ENCODE data around the gene P2RX3.

Gene P2RX3

DNA sequence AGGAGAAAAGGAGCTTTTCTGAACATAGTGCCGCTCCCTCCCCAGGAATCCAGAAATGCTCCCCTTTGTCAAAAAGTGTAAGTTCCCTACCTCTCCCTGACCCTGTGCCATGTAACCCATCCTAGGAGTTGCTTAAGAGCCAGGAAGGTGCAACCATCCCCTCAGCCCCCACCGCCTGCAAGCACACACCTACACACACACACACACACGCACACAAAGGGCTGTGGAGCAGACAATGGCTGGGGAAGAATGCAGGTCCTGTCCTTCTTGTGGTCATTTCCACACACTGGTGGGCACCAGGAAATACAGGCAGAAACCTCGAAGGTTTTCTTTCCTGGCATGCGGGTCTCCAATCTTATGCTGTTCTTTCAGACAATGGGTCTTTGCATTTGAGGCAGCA lies 1.2 kb downstream of the P2RX3 start:
- TF ChIP-seq, protein P1, sequence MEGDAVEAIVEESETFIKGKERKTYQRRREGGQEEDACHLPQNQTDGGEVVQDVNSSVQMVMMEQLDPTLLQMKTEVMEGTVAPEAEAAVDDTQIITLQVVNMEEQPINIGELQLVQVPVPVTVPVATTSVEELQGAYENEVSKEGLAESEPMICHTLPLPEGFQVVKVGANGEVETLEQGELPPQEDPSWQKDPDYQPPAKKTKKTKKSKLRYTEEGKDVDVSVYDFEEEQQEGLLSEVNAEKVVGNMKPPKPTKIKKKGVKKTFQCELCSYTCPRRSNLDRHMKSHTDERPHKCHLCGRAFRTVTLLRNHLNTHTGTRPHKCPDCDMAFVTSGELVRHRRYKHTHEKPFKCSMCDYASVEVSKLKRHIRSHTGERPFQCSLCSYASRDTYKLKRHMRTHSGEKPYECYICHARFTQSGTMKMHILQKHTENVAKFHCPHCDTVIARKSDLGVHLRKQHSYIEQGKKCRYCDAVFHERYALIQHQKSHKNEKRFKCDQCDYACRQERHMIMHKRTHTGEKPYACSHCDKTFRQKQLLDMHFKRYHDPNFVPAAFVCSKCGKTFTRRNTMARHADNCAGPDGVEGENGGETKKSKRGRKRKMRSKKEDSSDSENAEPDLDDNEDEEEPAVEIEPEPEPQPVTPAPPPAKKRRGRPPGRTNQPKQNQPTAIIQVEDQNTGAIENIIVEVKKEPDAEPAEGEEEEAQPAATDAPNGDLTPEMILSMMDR (IDR thresholded peaks at IDR 0.05): no peak
- no peaks in the 10 kb centered on the region for H3K9me3 ChIP-seq
- H3K27me3 ChIP-seq: peaks cover 10% of the 10 kb centered on the region
- H3K36me3 ChIP-seq: no peaks in the 10 kb centered on the region
- H3K27ac ChIP-seq: no peak overlapping the region
- H3K4me3 ChIP-seq (ENCODE audit: low read depth in 1 of 2, low read length in 1 of 2): no peak overlapping the region
- peaks cover 6 to 12% of the 10 kb centered on the region in 2 experiments for H3K4me1 ChIP-seq (ENCODE audit: control insufficient read depth in 1 of 2, insufficient read depth in 1 of 2, low read depth in 1 of 2, low read length in 1 of 2)

DNA sequence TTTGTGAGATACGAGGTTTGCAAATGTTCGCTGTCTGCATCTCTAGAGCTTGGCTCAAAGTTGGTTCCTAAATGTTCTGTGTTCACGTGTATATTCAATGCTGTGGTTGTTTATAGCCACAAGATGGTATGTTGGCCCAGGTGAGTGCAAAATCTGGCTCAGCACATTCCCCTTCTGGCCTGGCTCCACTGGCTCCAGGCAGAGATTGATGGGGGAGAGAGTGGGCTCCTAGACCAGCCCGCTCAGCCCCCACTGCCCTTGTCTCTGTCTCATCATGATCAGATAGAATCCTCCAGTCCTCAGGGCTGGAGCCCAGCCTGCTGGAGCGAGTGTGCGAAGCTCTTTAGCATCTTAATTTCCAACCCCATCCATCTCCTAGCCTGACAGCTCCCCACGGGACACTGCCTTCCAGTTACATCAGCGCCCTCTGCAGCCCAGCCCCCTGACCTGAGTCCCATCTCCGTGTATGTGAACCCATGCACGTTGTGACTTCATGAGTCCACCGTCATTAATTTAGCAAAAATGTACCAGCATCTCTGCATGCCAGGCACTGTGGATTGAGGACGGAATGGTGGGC lies 2.0 kb downstream of the P2RX3 start:
- Histone ChIP-seq H3K4me1 (ENCODE audit: control insufficient read depth in 1 of 2, insufficient read depth in 1 of 2, low read depth in 1 of 2, low read length in 1 of 2) (peaks cover 6 to 9% of the 10 kb centered on the region in 2 experiments), H3K27me3 (peaks cover 10% of the 10 kb centered on the region), H3K36me3 (no peaks in the 10 kb centered on the region), H3K4me3 (ENCODE audit: low read depth in 1 of 2, low read length in 1 of 2) (no peak overlapping the region), H3K9me3 (no peaks in the 10 kb centered on the region), H3K27ac (no peak overlapping the region)
- TF ChIP-seq, protein P1 (IDR thresholded peaks at IDR 0.05): no peak

DNA sequence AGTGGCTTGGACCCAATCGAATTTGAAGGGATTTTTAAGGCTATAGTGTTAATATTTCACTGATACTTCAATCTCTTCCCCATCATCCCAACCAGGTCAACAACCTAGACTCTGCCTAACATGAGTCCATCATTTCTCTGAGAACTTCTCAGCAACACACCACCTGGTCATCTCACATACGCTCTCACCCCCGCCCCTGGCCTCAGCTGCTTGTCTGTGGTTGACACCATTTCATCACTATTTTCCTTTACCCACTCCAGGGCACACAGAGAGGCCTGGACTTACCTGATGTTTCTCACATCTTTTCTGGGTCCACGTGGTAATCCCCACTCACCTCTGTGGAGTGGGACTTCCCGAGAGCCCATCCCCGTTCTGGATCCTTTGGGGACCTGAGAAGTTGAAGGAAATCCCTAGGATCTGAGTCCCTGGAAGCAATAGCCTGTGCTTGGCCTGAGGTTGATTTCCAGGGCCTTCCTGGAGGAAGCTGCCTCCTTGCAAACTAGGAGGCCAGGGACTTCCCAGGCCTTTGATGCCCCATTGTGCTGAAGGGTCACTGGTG lies 3.2 kb downstream of the P2RX3 start:
- TF ChIP-seq, protein P1 (IDR thresholded peaks at IDR 0.05): no peak

DNA sequence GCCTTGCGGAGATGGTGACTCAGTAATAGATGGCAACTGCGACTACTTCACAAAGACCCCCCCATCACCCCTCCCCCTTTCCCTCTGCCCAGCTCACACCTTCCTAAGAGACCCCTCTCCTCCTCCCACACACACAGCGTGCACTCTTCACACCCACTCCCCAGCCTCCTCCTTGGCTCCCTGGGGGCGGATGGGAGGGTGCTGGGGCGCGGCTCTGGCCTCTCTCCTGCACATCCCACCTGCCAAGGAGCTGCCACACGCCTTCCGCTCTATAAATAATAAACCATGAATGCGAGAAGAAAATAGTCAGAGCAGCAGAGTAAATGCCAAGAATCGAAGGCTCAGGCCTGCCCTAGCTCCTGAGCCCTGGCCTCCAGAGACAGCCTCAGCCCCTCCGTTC lies 4.5 kb downstream of the P2RX3 start:
- Histone ChIP-seq H3K27me3 (peaks cover 10% of the 10 kb centered on the region), H3K4me1 (ENCODE audit: control insufficient read depth in 1 of 2, insufficient read depth in 1 of 2, low read depth in 1 of 2, low read length in 1 of 2) (peaks cover 0 to 4% of the 10 kb centered on the region in 2 experiments), H3K9me3 (no peaks in the 10 kb centered on the region), H3K4me3 (ENCODE audit: low read depth in 1 of 2, low read length in 1 of 2) (no peak overlapping the region), H3K36me3 (no peaks in the 10 kb centered on the region), H3K27ac (no peak overlapping the region)
- TF ChIP-seq, protein P1 (IDR thresholded peaks at IDR 0.05): no peak

More for the DNA sequence above, 3.2 kb downstream of the P2RX3 start:
- H3K27ac ChIP-seq: no peak overlapping the region
- no peaks in the 10 kb centered on the region for H3K9me3 ChIP-seq
- no peaks in the 10 kb centered on the region for H3K36me3 ChIP-seq
- H3K4me3 ChIP-seq (ENCODE audit: low read depth in 1 of 2, low read length in 1 of 2): no peak overlapping the region
- H3K27me3 ChIP-seq: peaks cover 10% of the 10 kb centered on the region
- H3K4me1 ChIP-seq (ENCODE audit: control insufficient read depth in 1 of 2, insufficient read depth in 1 of 2, low read depth in 1 of 2, low read length in 1 of 2): peaks cover 2 to 6% of the 10 kb centered on the region in 2 experiments

DNA sequence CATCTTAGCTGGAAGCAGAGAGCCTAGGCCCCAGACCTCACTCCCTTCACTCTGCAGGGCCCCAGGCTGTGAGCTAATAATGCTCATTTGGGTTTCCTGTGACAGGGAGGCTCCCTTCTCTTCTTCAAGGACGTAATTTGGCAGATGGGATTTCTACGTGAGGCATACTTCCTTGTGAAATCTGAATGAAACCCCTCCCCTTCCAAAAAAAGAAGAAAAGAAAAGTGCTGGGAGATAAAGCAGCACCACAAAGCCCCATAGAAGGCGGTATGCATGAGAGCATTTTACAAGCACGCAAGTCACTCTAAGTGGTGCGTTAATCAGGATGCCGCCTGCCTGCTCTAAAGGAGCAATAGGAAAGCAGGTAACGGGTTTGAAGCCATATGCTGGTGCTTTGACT lies 5.7 kb downstream of the P2RX3 start:
- Histone ChIP-seq H3K9me3 (no peaks in the 10 kb centered on the region), H3K4me3 (ENCODE audit: low read depth in 1 of 2, low read length in 1 of 2) (no peak overlapping the region), H3K27me3 (peaks cover 10% of the 10 kb centered on the region), H3K36me3 (no peaks in the 10 kb centered on the region), H3K27ac (no peak overlapping the region), H3K4me1 (ENCODE audit: control insufficient read depth in 1 of 2, insufficient read depth in 1 of 2, low read depth in 1 of 2, low read length in 1 of 2) (peaks cover 0 to 4% of the 10 kb centered on the region in 2 experiments)
- TF ChIP-seq, protein P1 (IDR thresholded peaks at IDR 0.05): no peak
